ENCODE measurements around the gene FBXL4. TPM values are rescaled to one million over a fixed set of nuclear protein-coding genes. Genes with fewer than 3 reads are reported as not detected.

FBXL4 gene
- total RNA-seq, 1 experiment from 2014 or later = 5.1 TPM

DNA sequence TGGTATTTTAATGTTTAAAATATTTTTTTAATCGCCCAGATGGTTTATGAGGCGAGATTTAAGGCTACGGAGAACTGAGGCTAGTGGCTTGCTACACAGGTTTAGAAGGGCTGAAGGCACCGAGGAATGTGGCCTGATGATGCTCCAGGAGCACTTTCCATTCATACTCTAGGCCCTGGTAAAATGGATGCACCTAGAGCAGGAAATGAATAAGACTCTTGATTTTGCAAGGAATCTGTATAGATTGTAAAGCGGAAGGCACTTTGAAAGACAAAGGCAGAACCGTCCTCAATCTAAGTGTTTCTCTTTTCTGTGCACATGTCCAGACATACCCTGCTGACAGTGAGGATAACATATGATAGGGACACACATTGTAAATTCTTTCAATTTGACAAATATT lies 83.2 kb downstream of the FBXL4 start:
- no peak for DNase-seq
- Mint-ChIP-seq H3K36me3 (ENCODE audit: insufficient read depth in 1 of 3, low read depth in 3 of 3) (peaks cover 0 to 5% (median 4%) of the 10 kb centered on the region in 3 experiments; a peak in 2 of 7 replicates), H3K4me1 (peaks cover 0 to 6% of the 10 kb centered on the region in 2 experiments; a peak in 1 of 4 replicates), H3K4me3 (no peak overlapping the region), H3K27ac (no peak overlapping the region), H3K9me3 (no peaks in the 10 kb centered on the region), H3K27me3 (ENCODE audit: low read depth) (no peaks in the 10 kb centered on the region)
- Histone ChIP-seq H3K18ac (ENCODE audit: insufficient read length, low read depth, low read length) (no peak overlapping the region), H3K23ac (ENCODE audit: insufficient read length, low read depth, low read length) (no peak overlapping the region), H2BK12ac (ENCODE audit: insufficient read length, low read depth, low read length) (no peak overlapping the region), H3K4me1 (ENCODE audit: insufficient read depth, low read length) (peaks cover 4% of the 10 kb centered on the region; the same call in 1 of the 2 replicates), H4K8ac (replicated peaks; ENCODE audit: insufficient read length, low read depth, low read length) (no peak overlapping the region), H2AFZ (ENCODE audit: low read length) (no peak overlapping the region), H3K9ac (ENCODE audit: extremely low read depth, insufficient read length, low read length) (no peak overlapping the region), H2AK5ac (ENCODE audit: insufficient read length, low read length) (no peak overlapping the region), H3K4me2 (ENCODE audit: insufficient read depth, insufficient read length, low read length) (no peak overlapping the region), H2BK5ac (ENCODE audit: insufficient read length, low read length) (no peak overlapping the region), H3K79me2 (ENCODE audit: insufficient read depth, low read length) (no peaks in the 10 kb centered on the region), H3K4ac (ENCODE audit: low read depth, low read length) (no peak overlapping the region), H3K14ac (ENCODE audit: insufficient read depth, low read length) (no peak overlapping the region), H3K79me1 (ENCODE audit: insufficient read depth, low read depth, low read length, poor library complexity, severe bottlenecking) (no peaks in the 10 kb centered on the region), H2BK20ac (ENCODE audit: low read depth, low read length, poor library complexity, severe bottlenecking) (no peak overlapping the region), H3K27me3 (ENCODE audit: insufficient read depth, low read length) (no peaks in the 10 kb centered on the region), H3K56ac (ENCODE audit: insufficient read length, low read depth, low read length) (no peak overlapping the region), H2BK120ac (ENCODE audit: low read depth, low read length, poor library complexity, severe bottlenecking) (no peak overlapping the region), H4K91ac (ENCODE audit: insufficient read length, low read depth, low read length) (no peak overlapping the region), H3T11ph (ENCODE audit: low read length) (no peak overlapping the region), H3K27ac (ENCODE audit: insufficient read length, low read depth, low read length) (no peak overlapping the region), H2BK15ac (ENCODE audit: low read depth, low read length) (no peak overlapping the region), H4K20me1 (ENCODE audit: control insufficient read depth, insufficient read depth, insufficient read length) (no peaks in the 10 kb centered on the region), H4K5ac (ENCODE audit: insufficient read length, low read depth, low read length) (no peak overlapping the region), H3K23me2 (ENCODE audit: insufficient read length, low read depth, low read length, poor library complexity, severe bottlenecking) (no peaks in the 10 kb centered on the region), H3K9me3 (ENCODE audit: control insufficient read depth, low read depth, low read length) (no peaks in the 10 kb centered on the region)
- TF ChIP-seq, protein P1, sequence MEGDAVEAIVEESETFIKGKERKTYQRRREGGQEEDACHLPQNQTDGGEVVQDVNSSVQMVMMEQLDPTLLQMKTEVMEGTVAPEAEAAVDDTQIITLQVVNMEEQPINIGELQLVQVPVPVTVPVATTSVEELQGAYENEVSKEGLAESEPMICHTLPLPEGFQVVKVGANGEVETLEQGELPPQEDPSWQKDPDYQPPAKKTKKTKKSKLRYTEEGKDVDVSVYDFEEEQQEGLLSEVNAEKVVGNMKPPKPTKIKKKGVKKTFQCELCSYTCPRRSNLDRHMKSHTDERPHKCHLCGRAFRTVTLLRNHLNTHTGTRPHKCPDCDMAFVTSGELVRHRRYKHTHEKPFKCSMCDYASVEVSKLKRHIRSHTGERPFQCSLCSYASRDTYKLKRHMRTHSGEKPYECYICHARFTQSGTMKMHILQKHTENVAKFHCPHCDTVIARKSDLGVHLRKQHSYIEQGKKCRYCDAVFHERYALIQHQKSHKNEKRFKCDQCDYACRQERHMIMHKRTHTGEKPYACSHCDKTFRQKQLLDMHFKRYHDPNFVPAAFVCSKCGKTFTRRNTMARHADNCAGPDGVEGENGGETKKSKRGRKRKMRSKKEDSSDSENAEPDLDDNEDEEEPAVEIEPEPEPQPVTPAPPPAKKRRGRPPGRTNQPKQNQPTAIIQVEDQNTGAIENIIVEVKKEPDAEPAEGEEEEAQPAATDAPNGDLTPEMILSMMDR (conservative IDR thresholded peaks at IDR 0.05) = no peak
- no CpG with 5 or more reads among the region's 6 CpGs for WGBS (ENCODE audit: extremely low coverage, insufficient read length, low lambda C conversion rate)

Data from H9 (cell line).